Measurements from ENCODE around the gene UBQLN3.

GRCh38 chr11:5504403-5504921, 5.3 kb downstream of the UBQLN3 start:
- TF ChIP-seq CTCF (IDR thresholded peaks at IDR 0.05): no peak
- no peak for TF ChIP-seq POLR2A (IDR thresholded peaks at IDR 0.05)
- TF ChIP-seq POLR2AphosphoS5 (IDR thresholded peaks at IDR 0.05; ENCODE audit: insufficient read depth in 1 of 2, low read depth in 1 of 2): no peak
